KOPT-K1 (cell line): ENCODE results near the gene BRPF3.
A peak's percentile ranks its signal among the peaks of the same experiment; 100 is the strongest.

Experiments used
- H3K27ac ChIP-seq: fragments of 200-600 bp; sonication (generic); 2 replicates; pipeline ENCODE4 v1.5.1; 2016; ENCODE audit warnings: antibody characterized with exemption, mild to moderate bottlenecking, low read depth, low read length; ENCODE audit not compliant: poor library complexity, severe bottlenecking
- H3K36me3 ChIP-seq: fragments of 200-600 bp; sonication (generic); 2 replicates; pipeline ENCODE4 v1.5.1; 2017; ENCODE audit warnings: antibody characterized with exemption, mild to moderate bottlenecking, low read length, moderate library complexity; ENCODE audit not compliant: insufficient read depth
- H3K9me3 ChIP-seq: fragments of 200-600 bp; sonication (generic); 2 replicates; pipeline ENCODE4 v1.5.1; 2017; ENCODE audit warnings: antibody characterized with exemption, low read length, mild to moderate bottlenecking; ENCODE audit not compliant: insufficient read depth, poor library complexity, severe bottlenecking

Gene BRPF3

DNA sequence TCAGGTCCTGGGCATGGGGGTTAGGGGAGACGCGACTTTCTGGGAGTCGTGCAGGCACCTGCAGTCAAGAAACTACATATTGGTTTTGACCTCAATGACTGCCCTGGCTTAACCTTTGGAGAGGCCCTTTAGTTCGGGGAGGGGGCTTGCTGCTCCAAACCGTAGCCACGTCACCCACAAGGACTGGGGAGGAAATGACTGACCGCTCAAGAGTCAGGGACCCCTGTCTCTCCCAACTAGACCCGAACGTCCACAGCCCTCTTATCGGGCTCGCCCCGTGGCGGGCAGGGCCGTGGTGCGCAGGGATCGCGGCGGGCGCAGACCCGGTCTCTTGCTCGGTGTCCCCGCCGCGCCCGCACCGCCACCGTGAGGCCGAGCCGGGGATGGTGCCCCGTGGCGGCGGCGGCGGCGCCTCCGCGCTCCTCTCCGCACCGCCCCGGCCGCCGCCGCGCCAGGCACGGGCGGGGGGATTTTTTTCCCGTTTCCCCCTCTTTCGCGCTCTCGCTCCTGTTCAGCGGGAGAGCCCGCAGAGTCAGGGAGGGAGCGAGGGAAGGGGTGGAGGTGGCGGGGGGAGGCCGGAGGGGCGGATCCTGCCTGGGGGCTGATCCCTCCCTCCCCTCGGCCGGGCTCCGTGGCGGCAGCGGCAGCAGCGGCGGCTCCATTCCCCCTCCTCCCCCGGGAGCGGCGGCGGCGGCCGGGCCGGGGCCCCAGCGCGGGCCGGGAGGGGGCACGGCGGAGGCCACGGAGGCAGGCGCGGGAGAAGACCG, at the start of gene BRPF3:
Gene BRPF3, plus strand, starts transcription at position 632 of the 767 bp plus-strand sequence. CDS start 3,579 bp downstream, outside the sequence.
- peak within 1 kb of the TSS; percentile 77 for H3K27ac ChIP-seq

GRCh38 chr6:36147294-36147693, 49.2 kb upstream of the BRPF3 start:
- Histone ChIP-seq H3K27ac (no peak overlapping the region), H3K9me3 (peaks cover 12% of the 10 kb centered on the region)

More for the DNA sequence above, at the start of gene BRPF3:
- Histone ChIP-seq H3K36me3 (peaks cover 14% of the 10 kb centered on the region), H3K9me3 (no peaks in the 10 kb centered on the region)

DNA sequence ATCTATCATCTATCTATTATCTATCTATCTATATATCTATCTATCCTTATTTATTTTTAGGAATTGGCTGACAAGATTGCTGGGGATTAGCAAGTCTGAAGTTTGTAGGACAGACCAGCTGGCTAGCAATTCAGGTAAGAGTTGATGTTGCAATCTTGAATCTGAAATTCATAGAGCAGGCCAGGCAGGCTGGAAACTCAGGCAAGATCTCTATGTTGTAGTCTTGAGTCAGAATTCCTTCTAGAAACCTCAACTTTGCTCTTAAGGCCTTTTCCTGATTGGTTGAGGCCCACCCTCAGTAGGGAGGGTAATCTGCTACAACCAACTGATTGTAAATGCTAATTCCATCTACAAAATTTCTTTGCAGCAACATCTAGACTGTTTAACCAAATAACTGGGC, 47.1 kb upstream of the BRPF3 start:
- no peak overlapping the region for H3K27ac ChIP-seq
- H3K36me3 ChIP-seq: no peaks in the 10 kb centered on the region
- H3K9me3 ChIP-seq: peaks cover 12% of the 10 kb centered on the region

More at GRCh38 chr6:36147294-36147693, 49.2 kb upstream of the BRPF3 start:
- no peaks in the 10 kb centered on the region for H3K36me3 ChIP-seq

- Histone ChIP-seq H3K9me3 (peaks cover 12% of the 10 kb centered on the region), H3K27ac (no peak overlapping the region)
These were observed 46.3 kb upstream of the BRPF3 start for GRCh38 chr6:36150283-36150682.

GRCh38 chr6:36154286-36154685, 42.3 kb upstream of the BRPF3 start:
- H3K9me3 ChIP-seq: peaks cover 9% of the 10 kb centered on the region
- H3K27ac ChIP-seq: no peak overlapping the region
- no peaks in the 10 kb centered on the region for H3K36me3 ChIP-seq

More at GRCh38 chr6:36150283-36150682, 46.3 kb upstream of the BRPF3 start:
- H3K36me3 ChIP-seq: no peaks in the 10 kb centered on the region

- H3K27ac ChIP-seq: no peak overlapping the region
- no peaks in the 10 kb centered on the region for H3K36me3 ChIP-seq
- H3K9me3 ChIP-seq: peaks cover 9% of the 10 kb centered on the region
These were observed 40.9 kb upstream of the BRPF3 start for GRCh38 chr6:36155662-36156061.

DNA sequence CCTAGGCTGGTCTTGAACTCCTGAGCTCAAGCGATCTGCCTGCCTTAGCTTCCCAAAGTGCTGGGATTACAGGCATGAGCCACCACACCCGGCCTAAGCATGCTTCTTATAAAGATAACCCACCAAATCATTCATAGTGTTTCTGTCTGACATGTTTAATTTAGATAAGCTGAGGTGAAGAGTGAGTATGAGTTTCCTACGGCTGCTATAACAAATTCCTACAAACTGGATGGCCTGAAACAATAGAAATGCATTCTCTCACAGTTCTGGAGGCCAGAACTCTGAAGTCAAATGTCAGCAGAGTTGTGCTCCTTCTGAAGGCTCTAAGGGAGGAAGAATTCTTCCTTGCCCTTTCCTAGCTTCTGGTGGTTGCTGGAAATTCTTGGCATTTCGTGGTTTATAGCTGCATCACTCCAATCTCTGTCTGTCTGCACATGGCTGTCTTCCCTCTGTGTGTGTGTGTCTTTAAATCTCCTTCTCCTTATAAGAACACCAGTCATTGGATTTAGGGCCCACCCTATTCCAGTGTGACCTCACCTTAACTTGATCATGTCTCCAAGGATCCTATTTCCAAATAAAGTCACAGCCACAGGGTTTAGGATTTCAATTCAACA, 36.3 kb upstream of the BRPF3 start:
- Histone ChIP-seq H3K36me3 (no peaks in the 10 kb centered on the region), H3K9me3 (peaks cover 9% of the 10 kb centered on the region), H3K27ac (no peak overlapping the region)

DNA sequence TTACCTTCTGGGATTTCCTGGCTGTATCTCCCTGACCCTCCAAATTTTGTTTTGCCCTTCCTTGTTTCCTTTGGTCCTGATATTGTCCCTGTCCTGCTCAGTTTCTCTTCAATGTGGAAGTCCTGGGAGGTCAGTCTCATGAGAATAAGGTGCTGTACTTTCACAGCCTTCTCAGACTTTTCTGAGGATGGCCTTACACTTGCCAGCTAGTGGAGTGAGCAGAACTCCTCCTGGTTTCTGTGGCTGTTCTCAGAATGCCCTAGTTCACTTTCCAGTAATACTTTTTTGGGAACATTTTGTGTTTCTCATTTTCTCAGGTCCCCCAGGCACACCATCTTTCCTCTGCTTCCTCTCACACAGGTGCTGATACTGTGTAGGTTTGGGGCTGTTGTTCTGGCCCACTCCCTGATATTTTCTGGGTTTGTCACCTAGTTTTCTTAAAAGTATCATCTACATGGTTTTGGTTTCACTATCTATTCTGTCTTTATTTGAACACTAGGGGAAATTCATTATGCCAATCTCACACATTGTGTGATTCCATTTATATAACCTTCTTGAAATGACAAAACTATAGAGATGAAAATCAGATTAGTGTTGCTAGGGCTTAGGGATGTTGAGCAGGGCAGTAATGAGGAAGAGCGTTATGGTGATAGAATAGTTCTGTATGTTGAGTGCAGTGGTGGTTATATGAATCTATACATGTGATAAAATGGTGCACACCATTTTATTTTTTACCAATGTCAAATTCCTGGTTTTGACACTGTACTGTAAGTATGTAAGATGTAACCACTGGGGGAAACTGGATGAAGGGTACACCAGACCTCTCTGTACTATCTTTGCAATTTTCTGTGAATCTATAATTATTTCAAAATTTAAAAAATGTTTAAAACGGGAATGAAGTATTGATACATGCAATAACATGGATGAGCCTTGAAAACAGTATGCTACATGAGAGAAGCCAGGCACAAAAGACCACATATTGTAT, 27.2 kb upstream of the BRPF3 start:
- no peaks in the 10 kb centered on the region for H3K36me3 ChIP-seq
- H3K27ac ChIP-seq: peak overlapping the region; percentile 33
- no peaks in the 10 kb centered on the region for H3K9me3 ChIP-seq

DNA sequence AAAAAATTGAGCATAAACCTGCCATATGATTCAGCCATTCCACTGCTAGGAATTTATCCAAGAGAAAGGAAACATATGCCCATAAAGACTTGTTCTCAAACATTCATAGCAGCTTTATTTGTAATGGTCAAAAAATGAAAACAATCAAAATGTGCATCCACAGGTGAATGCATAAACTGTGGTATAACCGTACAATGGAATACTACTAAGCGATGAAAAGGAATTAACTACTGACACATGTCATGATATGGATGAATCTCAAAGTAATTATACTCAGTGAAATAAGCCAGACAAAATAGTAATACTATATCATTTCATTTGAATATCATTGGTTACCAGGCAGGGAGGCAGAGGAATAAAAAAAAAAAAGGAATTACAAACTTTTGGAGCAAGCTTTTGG, 25.8 kb upstream of the BRPF3 start:
- Histone ChIP-seq H3K36me3 (no peaks in the 10 kb centered on the region), H3K27ac (no peak overlapping the region), H3K9me3 (no peaks in the 10 kb centered on the region)

DNA sequence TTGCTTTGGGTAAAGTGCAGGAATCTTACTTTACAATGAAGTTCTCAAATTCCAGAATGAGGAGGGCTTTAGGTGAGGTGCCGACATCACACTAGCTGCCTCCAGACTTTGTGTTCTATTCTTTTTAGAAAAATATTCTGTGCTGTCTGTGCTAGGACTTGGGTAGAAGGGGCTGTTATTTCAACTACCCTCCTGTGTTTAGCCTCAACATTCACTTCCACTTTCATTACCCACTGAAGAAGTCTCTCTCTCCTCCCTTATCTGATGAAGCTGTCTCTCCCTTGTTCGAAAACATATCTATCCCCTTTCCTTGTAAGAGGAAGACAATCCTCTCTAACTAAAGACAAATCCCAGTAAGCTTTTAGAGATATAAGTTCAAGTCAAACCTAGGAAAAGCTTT, 25.0 kb upstream of the BRPF3 start:
- Histone ChIP-seq H3K36me3 (no peaks in the 10 kb centered on the region), H3K27ac (peak overlapping the region; percentile 44), H3K9me3 (no peaks in the 10 kb centered on the region)

- H3K36me3 ChIP-seq: no peaks in the 10 kb centered on the region
- H3K27ac ChIP-seq: no peak overlapping the region
- H3K9me3 ChIP-seq: peaks cover 21% of the 10 kb centered on the region
These were observed 19.4 kb upstream of the BRPF3 start for GRCh38 chr6:36177166-36177565.

DNA sequence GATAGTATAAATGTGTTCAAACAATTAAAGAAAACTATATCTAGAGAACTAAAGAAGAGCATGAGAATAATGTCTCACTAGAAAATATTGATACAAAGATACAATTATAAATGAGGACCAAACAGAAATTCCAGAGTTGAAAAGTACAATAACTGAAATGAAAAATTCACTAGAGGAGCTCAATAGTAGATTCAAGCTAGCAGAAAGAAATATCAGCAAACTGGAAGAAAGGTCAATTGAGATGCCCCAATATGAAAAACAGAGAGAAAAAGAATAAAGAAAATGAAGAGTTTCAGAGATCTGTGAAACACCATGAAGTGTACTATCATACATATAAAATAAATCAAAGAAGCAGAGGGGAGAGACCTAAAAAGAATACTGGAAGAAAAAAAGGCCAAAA, 18.0 kb upstream of the BRPF3 start:
- Histone ChIP-seq H3K9me3 (peaks cover 21% of the 10 kb centered on the region), H3K36me3 (no peaks in the 10 kb centered on the region), H3K27ac (no peak overlapping the region)

- no peak overlapping the region for H3K27ac ChIP-seq
- peaks cover 21% of the 10 kb centered on the region for H3K9me3 ChIP-seq
- H3K36me3 ChIP-seq: no peaks in the 10 kb centered on the region
These were observed 16.4 kb upstream of the BRPF3 start for GRCh38 chr6:36180126-36180525.

DNA sequence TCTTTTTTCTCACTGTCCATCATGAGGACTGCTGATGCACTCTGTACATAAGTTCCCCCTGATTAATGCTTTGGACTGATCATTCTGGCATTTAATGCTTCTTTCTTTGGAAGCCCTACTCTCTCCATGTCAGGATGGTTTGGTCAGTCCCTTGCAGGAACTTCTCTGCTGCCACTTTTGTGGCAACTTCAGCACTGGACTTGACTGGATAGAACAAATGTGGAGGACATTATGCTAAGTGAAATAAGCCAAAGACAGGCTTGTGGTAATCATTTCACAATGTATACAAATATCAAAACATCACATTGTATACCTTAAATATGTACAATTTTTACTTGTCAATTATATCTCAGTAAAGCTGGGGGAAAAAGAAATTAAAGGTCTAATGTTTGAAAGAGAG, 12.2 kb upstream of the BRPF3 start:
- Histone ChIP-seq H3K27ac (no peak overlapping the region), H3K9me3 (no peaks in the 10 kb centered on the region), H3K36me3 (no peaks in the 10 kb centered on the region)

- H3K9me3 ChIP-seq: no peaks in the 10 kb centered on the region
- H3K36me3 ChIP-seq: no peaks in the 10 kb centered on the region
- H3K27ac ChIP-seq: no peak overlapping the region
These were observed 10.3 kb upstream of the BRPF3 start for GRCh38 chr6:36186199-36186598.
